GM18951 (cell line): Measurements from ENCODE around the gene P2RX7.
A peak's percentile ranks its signal among the peaks of the same experiment; 100 is the strongest.
"Not testable (repeated sequence)": the region's sequence is repeated elsewhere in the genome, so short reads cannot be mapped to it uniquely, and the experiment has no call there.

ENCODE experiments used
- POLR2A ChIP-seq: IDR thresholded peaks from 4 replicates; pipeline ENCODE4 v1.6.1; 2011; ENCODE audit warnings: mild to moderate bottlenecking; ENCODE audit not compliant: insufficient read length, insufficient read depth; ENCODE audit errors: extremely low read depth
- in situ Hi-C: fragments of 300-500 bp; cut with MboI; formaldehyde crosslinking; loops from one replicate; pipeline ENCODE4 v1.12.0; 2022; ENCODE audit warnings: low sequenced_read_pairs, mixed read lengths, inconsistent platforms; ENCODE audit not compliant: unreplicated experiment

P2RX7 gene

GRCh38 chr12:121219353-121219986 is 86.8 kb downstream of the P2RX7 start:
- TF ChIP-seq POLR2A: no peak
- in situ Hi-C loops: no loop called here

- TF ChIP-seq POLR2A: no peak
- in situ Hi-C loops: no loop called here
Measured at GRCh38 chr12:121222847-121223246, 90.2 kb downstream of the P2RX7 start.

GRCh38 chr12:121223292-121224285 is 90.9 kb downstream of the P2RX7 start:
- no peak for TF ChIP-seq POLR2A
- in situ Hi-C loops: no loop called here

- TF ChIP-seq POLR2A: no peak
- in situ Hi-C loops: no loop called here
Measured at GRCh38 chr12:121224591-121224990, 91.9 kb downstream of the P2RX7 start.

GRCh38 chr12:121226399-121226798 is 93.7 kb downstream of the P2RX7 start:
- in situ Hi-C loops: no loop called here

GRCh38 chr12:121226871-121227270 is 94.2 kb downstream of the P2RX7 start:
- in situ Hi-C loops: not testable (repeated sequence)

More at GRCh38 chr12:121226399-121226798, 93.7 kb downstream of the P2RX7 start:
- no peak for TF ChIP-seq POLR2A

- in situ Hi-C loops: no loop called here
- peak; percentile 55 for TF ChIP-seq POLR2A
Measured at GRCh38 chr12:121227294-121227693, 94.6 kb downstream of the P2RX7 start.

GRCh38 chr12:121228919-121229665 is 96.4 kb downstream of the P2RX7 start:
- TF ChIP-seq POLR2A: no peak
- in situ Hi-C loops: no loop called here

- in situ Hi-C loops: not testable (repeated sequence)
Measured at GRCh38 chr12:121229826-121230537, 97.3 kb downstream of the P2RX7 start.

GRCh38 chr12:121230538-121230907 is 97.8 kb downstream of the P2RX7 start:
- in situ Hi-C loops: no loop called here
- no peak for TF ChIP-seq POLR2A

GRCh38 chr12:121232163-121232562 is 99.5 kb downstream of the P2RX7 start:
- TF ChIP-seq POLR2A: no peak
- in situ Hi-C loops: no loop called here

- no peak for TF ChIP-seq POLR2A
- in situ Hi-C loops: no loop called here
Measured at GRCh38 chr12:121232977-121233627, 100.4 kb downstream of the P2RX7 start.
